Myocyte (in vitro differentiated cells): ENCODE data around the gene DDX43. TPM values are rescaled to one million over a fixed set of nuclear protein-coding genes. Genes with fewer than 3 reads are reported as not detected.
"Not testable (repeated sequence)": the region's sequence is repeated elsewhere in the genome, so short reads cannot be mapped to it uniquely, and the experiment has no call there.

ENCODE experiments used
- DNase-seq: peaks from one replicate; pipeline ENCODE4 v3.0.0-alpha.2; 2012; ENCODE audit warnings: low read depth
- polyA plus RNA-seq: library from polyadenylated mRNA; unstranded; fragments of >200 nt; gene quantifications from one replicate; pipeline ENCODE4 v1.2.1, GENCODE V29; 2012; ENCODE audit warnings: missing spikeins
- total RNA-seq: library from RNA; depleted of rRNA; stranded (reverse); fragments of >200 nt; gene quantifications from 2 replicates; pipeline ENCODE4 v1.2.3, GENCODE V29; 2014

Gene DDX43
- total RNA-seq, result not detected in 2 replicates
- polyA plus RNA-seq, result not detected

DNA sequence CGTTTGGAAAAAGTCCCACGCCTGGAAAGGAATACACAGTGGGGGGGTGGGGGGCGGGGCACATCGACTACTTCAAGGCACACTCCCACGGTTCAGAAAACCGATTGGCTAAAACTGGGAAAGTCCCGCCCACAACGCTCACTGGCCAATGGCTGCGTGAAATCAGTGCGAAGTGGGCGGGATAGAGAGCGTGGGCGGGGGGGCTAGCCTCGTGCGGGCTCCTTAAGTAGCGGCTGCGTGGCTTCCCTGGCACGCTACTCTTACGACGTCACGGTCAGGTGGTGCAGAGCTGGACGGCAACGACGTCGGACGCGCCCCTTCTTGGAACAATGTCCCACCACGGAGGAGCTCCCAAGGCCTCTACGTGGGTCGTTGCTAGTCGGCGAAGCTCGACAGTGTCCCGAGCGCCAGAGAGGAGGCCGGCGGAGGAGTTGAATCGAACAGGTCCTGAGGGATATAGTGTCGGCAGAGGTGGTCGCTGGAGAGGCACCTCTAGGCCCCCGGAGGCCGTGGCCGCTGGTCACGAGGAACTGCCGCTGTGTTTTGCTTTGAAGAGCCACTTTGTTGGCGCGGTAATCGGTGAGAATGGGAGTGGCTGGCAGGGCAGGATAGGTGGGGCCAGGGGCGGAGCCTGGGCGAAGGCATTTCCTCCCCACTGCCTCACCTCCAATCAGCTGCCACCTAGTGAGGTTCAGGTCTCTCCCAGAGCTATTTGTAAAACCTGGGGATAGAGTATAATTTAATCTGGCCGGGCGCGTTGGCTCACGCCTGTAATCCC, at the start of gene DDX43:
Gene DDX43 (plus strand): TSS at position 252 of the 778 bp plus-strand sequence. CDS start 78 bp downstream, at position 330.
- DNase-seq, result no peak

DNA sequence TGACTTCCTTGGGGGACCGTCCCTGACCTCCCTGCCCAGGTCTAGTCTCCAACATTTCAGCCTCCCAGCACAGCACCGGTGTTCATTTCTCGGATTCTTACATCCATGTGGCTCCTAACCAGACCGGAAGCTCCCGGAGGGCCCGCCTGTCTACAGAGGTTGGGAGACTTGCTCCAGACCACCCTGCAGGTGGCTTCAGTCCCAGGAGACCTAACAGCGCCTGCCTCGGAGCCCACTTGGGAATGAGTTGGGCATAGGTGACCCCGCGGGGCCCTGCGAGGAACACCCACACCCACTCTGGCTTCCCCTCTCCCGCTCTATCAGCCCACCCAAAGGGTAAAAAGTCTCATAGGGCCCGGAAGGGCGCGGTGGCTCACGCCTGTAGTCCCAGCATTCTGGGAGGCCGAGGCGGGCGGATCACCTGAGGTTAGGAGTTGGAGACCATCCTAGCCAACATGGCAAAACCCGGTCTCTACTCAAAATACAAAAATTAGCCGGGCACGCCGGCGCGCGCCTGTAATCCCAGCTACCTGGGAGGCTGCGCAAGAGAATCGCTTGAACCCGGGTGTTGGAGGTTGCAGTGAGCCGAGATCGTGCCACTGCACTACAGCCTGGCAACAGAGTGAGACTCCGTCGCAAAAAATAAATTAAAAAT, 46.0 kb upstream of the DDX43 start:
- no peak for DNase-seq

- DNase-seq, result no peak
Observed at GRCh38 chr6:73349311-73349710, 45.3 kb upstream of the DDX43 start.

GRCh38 chr6:73353636-73354593, 40.7 kb upstream of the DDX43 start, which contains the start of gene DPPA5:
DPPA5 (minus strand) TSS chr6:73354276; CDS start chr6:73354225, 51 bp downstream.
- DNase-seq, result no peak

DNA sequence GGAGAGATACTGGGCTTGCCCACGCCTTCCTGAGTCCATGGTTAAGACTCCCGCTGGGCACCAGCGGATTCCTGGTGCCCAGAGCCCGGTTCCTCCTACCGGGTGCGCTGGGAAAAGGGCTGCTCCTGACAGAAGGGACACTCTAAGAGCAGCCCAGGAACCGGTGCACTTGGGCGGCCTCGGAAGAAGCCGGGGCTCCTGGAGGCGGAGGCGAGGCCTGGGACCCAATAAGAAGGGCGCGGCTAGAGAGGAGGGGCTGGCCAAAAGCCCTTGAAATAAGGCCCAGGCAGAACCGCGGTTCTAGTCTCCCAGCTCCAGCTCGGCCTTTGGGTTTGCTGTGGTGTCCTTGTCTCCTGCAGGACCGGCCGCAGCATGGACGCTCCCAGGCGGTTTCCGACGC, 32.3 kb upstream of the DDX43 start, which contains the start of gene KHDC3L:
Gene KHDC3L (plus strand): TSS at position 301 of the 400 bp plus-strand sequence. CDS start 72 bp downstream, at position 373.
- no peak for DNase-seq

DNA sequence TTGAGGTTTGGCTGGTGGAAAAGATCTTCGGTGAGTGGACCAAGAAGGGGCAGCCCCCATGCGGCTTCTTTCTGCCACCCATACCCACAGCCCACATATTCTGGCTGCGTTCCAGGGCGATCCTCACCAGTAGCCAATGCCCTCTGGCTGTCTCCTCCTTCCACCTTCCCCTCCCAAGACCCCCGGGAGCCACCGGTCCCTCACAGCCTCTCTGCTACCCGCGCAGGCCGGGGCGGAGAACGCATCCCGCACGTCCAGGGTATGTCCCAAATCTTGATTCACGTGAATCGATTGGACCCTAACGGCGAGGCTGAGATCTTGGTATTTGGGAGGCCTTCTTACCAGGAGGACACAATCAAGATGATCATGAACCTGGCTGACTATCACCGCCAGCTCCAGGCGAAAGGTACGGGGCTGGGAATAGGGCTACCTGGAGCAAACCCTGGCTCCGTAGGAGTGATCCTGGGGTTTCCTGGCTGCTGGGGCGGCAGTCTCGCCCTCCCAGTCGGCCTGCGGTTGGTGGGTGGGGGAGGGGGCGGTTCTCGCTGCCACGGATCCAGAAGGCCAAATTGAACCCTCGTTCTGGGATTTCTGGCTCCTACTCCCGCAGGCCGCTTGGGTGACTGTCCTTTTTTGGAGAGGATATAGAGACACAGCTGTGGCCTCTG, 31.6 kb upstream of the DDX43 start:
- no peak for DNase-seq

DNA sequence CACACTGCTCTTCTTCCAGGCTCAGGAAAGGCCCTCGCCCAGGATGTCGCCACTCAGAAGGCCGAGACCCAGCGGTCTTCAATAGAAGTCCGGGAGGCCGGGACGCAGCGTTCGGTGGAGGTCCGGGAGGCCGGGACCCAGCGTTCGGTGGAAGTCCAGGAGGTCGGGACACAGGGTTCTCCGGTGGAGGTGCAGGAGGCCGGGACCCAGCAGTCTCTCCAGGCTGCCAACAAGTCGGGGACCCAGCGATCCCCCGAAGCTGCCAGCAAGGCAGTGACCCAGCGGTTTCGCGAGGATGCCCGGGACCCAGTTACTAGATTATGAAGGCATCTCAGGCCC, 31.1 kb upstream of the DDX43 start:
- no peak for DNase-seq

DNA sequence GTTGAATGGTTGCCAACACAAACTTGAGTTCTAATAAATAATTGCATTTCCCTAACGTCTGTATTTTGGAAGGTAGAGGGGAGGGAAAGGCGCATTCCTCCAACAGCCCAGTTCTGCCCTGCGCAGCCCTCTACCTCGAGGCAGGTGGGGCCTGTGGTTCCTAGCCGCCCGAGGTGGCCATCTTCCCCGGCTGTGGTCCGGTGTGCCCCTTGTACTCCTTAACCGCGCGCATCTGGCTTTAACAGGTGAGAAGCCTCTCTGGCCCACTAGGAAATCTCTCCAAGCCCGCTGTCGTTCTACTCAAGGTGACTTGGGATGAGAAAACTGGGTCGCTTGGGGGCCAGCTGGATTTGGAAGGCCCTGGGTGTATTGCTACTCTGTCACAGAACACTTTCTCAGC, 30.5 kb upstream of the DDX43 start:
- DNase-seq, result no peak

DNA sequence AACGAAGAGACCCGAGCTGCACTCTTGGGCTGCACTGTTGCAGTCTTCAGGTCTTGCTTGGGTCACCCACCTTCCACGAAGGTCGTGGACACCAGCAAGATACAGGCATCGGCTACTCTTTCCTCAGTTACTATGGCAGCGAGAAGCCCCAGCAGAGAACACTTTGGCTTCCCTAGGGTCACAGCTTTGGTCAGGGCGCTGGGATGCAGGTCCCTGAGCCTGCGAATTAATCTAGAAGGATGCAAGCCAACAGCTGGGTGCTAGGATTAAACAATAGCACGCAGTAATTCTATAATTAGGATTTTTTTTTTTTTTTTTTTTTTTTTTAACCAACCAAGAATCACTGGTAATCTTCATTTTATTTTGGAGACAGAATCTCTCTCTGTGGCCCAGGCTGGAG, 30.1 kb upstream of the DDX43 start:
- DNase-seq, result no peak

GRCh38 chr6:73367761-73368355, 26.8 kb upstream of the DDX43 start:
- no peak for DNase-seq

GRCh38 chr6:73368675-73369074, 26.0 kb upstream of the DDX43 start:
- no peak for DNase-seq

DNA sequence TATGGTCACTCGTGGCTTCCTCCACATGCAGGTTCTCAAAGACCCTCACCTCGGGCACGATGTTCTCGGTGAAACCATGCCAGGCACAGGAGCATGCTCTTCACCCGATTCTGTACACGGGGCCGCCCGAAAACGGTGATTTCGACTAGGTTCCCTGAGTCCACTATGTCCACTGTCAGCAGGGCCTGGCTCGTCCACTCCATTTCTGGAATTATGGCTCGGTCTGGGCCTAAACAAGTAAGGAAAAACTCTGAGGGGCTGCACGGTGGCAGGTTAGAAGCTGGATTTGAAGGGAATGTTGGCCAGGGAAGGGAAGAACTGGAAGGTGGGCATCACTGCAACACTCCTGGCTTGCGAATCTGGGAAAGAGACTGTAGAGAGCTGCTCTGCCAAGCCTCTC, 25.5 kb upstream of the DDX43 start:
- DNase-seq, result no peak

- no peak for DNase-seq
Observed at GRCh38 chr6:73369563-73369962, 25.1 kb upstream of the DDX43 start, which contains the start of gene OOEP. OOEP (minus strand) TSS chr6:73369897; CDS start chr6:73369792, 105 bp downstream.

- DNase-seq, result no peak
Observed at GRCh38 chr6:73371984-73372383, 22.6 kb upstream of the DDX43 start.

GRCh38 chr6:73372516-73372915, 22.1 kb upstream of the DDX43 start:
- no peak for DNase-seq

GRCh38 chr6:73375216-73375615, 19.4 kb upstream of the DDX43 start:
- no peak for DNase-seq

DNA sequence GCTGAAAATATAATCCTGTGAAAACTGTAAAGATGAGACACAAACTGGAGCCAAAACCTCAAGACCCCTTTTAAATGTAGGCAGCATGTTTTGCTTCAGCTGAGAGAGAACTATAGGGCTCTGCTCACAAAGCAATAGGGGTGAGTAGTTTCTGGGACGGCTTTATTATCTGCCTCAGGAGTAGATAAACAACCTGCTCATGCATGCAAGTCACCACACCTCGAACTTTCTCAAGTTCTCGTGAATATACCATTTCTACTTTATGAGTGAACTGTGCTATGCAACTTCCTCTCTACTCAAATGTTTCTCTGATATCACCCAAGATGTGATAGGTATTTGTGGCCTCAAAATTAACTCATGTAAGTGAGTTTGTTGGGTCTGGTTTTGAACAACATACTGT, 17.4 kb upstream of the DDX43 start:
- DNase-seq, result no peak

DNA sequence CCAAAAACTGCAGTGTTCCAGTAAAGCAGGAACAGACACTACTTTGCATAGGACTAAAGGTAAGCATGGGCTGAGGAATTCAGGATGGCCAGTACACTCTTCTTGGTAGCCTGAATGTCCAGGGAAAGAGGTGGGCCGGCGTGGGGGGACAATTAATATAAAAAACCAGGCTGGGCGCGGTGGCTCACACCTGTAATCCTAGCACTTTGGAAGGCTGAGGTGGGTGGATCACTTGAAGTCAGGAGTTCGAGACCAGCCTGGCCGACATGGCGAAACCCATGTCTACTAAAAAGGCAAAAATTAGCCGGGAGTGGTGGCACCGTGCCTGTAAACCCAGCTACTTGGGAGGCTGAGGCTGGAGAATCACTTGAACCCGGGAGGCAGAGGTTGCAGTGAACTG, 13.1 kb upstream of the DDX43 start:
- DNase-seq, result not testable (repeated sequence)

GRCh38 chr6:73382462-73383113, 12.0 kb upstream of the DDX43 start:
- DNase-seq, result no peak

DNA sequence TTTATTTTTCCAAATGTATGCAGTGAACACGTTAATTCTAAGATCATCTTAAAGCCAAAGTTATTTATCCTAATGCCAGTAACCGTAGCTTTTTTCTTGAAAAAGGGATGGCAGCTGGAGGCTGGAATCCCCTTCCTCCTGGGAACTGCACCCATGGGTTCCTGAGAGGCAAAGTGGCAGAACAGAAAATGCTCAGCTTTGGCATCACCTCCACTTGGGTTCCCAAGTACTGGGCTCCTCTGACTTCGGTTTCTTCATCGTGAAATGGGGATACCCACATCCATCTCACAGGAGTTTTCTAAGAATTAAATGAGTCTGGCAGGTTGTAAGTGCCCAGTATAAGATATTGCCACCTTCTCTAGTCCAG, 6.2 kb upstream of the DDX43 start:
- DNase-seq, result no peak
